Measurements from ENCODE around the gene USH1C. TPM values are rescaled to one million over a fixed set of nuclear protein-coding genes. Genes with fewer than 3 reads are reported as not detected.

The USH1C gene
- total RNA-seq, 1 experiment from 2014 or later, result 1.0 TPM

GRCh38 chr11:17525570-17525969 is 18.6 kb downstream of the USH1C start:
- no peaks in the 10 kb centered on the region; the same call in 1 of the 2 replicates for H3K27me3 Mint-ChIP-seq (ENCODE audit: low read depth)
- no peaks in the 10 kb centered on the region for H3K4me1 ChIP-seq (ENCODE audit: insufficient read depth, low read length)

More at GRCh38 chr11:17525570-17525969, 18.6 kb downstream of the USH1C start:
- Histone ChIP-seq H3K56ac (ENCODE audit: insufficient read length, low read depth, low read length) (no peak overlapping the region), H4K5ac (ENCODE audit: insufficient read length, low read depth, low read length) (no peak overlapping the region), H4K20me1 (ENCODE audit: control insufficient read depth, insufficient read depth, insufficient read length) (no peaks in the 10 kb centered on the region), H3K79me2 (ENCODE audit: insufficient read depth, low read length) (no peaks in the 10 kb centered on the region), H3K14ac (ENCODE audit: insufficient read depth, low read length) (no peak overlapping the region), H2AFZ (ENCODE audit: low read length) (no peak overlapping the region), H3K23me2 (ENCODE audit: insufficient read length, low read depth, low read length, poor library complexity, severe bottlenecking) (no peaks in the 10 kb centered on the region), H2BK12ac (ENCODE audit: insufficient read length, low read depth, low read length) (no peak overlapping the region), H3K27ac (ENCODE audit: insufficient read length, low read depth, low read length) (no peak overlapping the region), H2BK15ac (ENCODE audit: low read depth, low read length) (no peak overlapping the region), H2BK5ac (ENCODE audit: insufficient read length, low read length) (no peak overlapping the region), H3K4me2 (ENCODE audit: insufficient read depth, insufficient read length, low read length) (no peak overlapping the region), H3K23ac (ENCODE audit: insufficient read length, low read depth, low read length) (no peak overlapping the region), H3K27me3 (ENCODE audit: insufficient read depth, low read length) (no peaks in the 10 kb centered on the region), H3K4ac (ENCODE audit: low read depth, low read length) (no peak overlapping the region), H3K79me1 (ENCODE audit: insufficient read depth, low read depth, low read length, poor library complexity, severe bottlenecking) (no peaks in the 10 kb centered on the region), H3K9me3 (ENCODE audit: control insufficient read depth, low read depth, low read length) (no peaks in the 10 kb centered on the region), H3K9ac (ENCODE audit: extremely low read depth, insufficient read length, low read length) (no peak overlapping the region), H3K18ac (ENCODE audit: insufficient read length, low read depth, low read length) (no peak overlapping the region), H2BK120ac (ENCODE audit: low read depth, low read length, poor library complexity, severe bottlenecking) (no peak overlapping the region), H2AK5ac (ENCODE audit: insufficient read length, low read length) (no peak overlapping the region), H4K91ac (ENCODE audit: insufficient read length, low read depth, low read length) (no peak overlapping the region), H4K8ac (replicated peaks; ENCODE audit: insufficient read length, low read depth, low read length) (no peak overlapping the region), H2BK20ac (ENCODE audit: low read depth, low read length, poor library complexity, severe bottlenecking) (no peak overlapping the region), H3T11ph (ENCODE audit: low read length) (no peak overlapping the region)
- DNase-seq, result no peak
- no peak for TF ChIP-seq CTCF (conservative IDR thresholded peaks at IDR 0.05)
- Mint-ChIP-seq H3K9me3 (no peaks in the 10 kb centered on the region), H3K27ac (no peak overlapping the region), H3K4me3 (no peak overlapping the region), H3K4me1 (peaks cover 0 to 10% of the 10 kb centered on the region in 2 experiments; a peak in 2 of 4 replicates), H3K36me3 (ENCODE audit: insufficient read depth in 1 of 3, low read depth in 3 of 3) (peaks cover 0 to 4% (median 0%) of the 10 kb centered on the region in 3 experiments; a peak in 4 of 7 replicates)
- WGBS (ENCODE audit: extremely low coverage, insufficient read length, low lambda C conversion rate), result no CpG with 5 or more reads among the region's 4 CpGs
